ENCODE data around the gene REXO4.
A peak's percentile ranks its signal among the peaks of the same experiment; 100 is the strongest.

Gene REXO4

GRCh38 chr9:133362359-133363044 lies 55.3 kb downstream of the REXO4 start:
- no peak overlapping the region for H3K4me3 ChIP-seq (ENCODE audit: low read depth, low read length)
- DNase-seq (ENCODE audit: low read depth), result no peak
- no peak for TF ChIP-seq CTCF (IDR thresholded peaks at IDR 0.05; ENCODE audit: low read depth, low read length, missing control alignments)
- in situ Hi-C loops (cut with HindIII; ENCODE audit: low sequenced_read_pairs), result no loop called here

- DNase-seq (ENCODE audit: low read depth), result no peak
- in situ Hi-C loops (cut with HindIII; ENCODE audit: low sequenced_read_pairs), result no loop called here
- H3K4me3 ChIP-seq (ENCODE audit: low read depth, low read length), result no peak overlapping the region
- TF ChIP-seq CTCF (IDR thresholded peaks at IDR 0.05; ENCODE audit: low read depth, low read length, missing control alignments), result no peak
Measured at GRCh38 chr9:133361507-133362092, 56.2 kb downstream of the REXO4 start.

- in situ Hi-C loops (cut with HindIII; ENCODE audit: low sequenced_read_pairs), result no loop called here
- no peak overlapping the region for H3K4me3 ChIP-seq (ENCODE audit: low read depth, low read length)
- no peak for DNase-seq (ENCODE audit: low read depth)
- no peak for TF ChIP-seq CTCF (IDR thresholded peaks at IDR 0.05; ENCODE audit: low read depth, low read length, missing control alignments)
Measured at GRCh38 chr9:133360400-133361393, 57.1 kb downstream of the REXO4 start.

- in situ Hi-C loops (cut with HindIII; ENCODE audit: low sequenced_read_pairs), result no loop called here
Measured at GRCh38 chr9:133359399-133360175, 58.2 kb downstream of the REXO4 start.

GRCh38 chr9:133357656-133358055 lies 60.2 kb downstream of the REXO4 start:
- TF ChIP-seq CTCF (IDR thresholded peaks at IDR 0.05; ENCODE audit: low read depth, low read length, missing control alignments), result no peak
- no peak overlapping the region for H3K4me3 ChIP-seq (ENCODE audit: low read depth, low read length)
- in situ Hi-C loops (cut with HindIII; ENCODE audit: low sequenced_read_pairs), result no loop called here
- DNase-seq (ENCODE audit: low read depth), result no peak

More at GRCh38 chr9:133359399-133360175, 58.2 kb downstream of the REXO4 start:
- no peak overlapping the region for H3K4me3 ChIP-seq (ENCODE audit: low read depth, low read length)
- peak; percentile 17 for TF ChIP-seq CTCF (IDR thresholded peaks at IDR 0.05; ENCODE audit: low read depth, low read length, missing control alignments)
- no peak for DNase-seq (ENCODE audit: low read depth)
